ENCODE results near the gene HPX.
A peak's percentile ranks its signal among the peaks of the same experiment; 100 is the strongest.

Gene HPX

GRCh38 chr11:6389905-6390717 lies 50.7 kb downstream of the HPX start, which contains the start of gene SMPD1:
Gene SMPD1, plus strand, starts transcription at chr11:6390474. Its CDS starts 125 bp downstream, at chr11:6390599.
- peak; percentile 49 for DNase-seq (ENCODE audit: low read depth)

GRCh38 chr11:6388748-6389147 lies 52.0 kb downstream of the HPX start:
- no peak for DNase-seq (ENCODE audit: low read depth)

DNA sequence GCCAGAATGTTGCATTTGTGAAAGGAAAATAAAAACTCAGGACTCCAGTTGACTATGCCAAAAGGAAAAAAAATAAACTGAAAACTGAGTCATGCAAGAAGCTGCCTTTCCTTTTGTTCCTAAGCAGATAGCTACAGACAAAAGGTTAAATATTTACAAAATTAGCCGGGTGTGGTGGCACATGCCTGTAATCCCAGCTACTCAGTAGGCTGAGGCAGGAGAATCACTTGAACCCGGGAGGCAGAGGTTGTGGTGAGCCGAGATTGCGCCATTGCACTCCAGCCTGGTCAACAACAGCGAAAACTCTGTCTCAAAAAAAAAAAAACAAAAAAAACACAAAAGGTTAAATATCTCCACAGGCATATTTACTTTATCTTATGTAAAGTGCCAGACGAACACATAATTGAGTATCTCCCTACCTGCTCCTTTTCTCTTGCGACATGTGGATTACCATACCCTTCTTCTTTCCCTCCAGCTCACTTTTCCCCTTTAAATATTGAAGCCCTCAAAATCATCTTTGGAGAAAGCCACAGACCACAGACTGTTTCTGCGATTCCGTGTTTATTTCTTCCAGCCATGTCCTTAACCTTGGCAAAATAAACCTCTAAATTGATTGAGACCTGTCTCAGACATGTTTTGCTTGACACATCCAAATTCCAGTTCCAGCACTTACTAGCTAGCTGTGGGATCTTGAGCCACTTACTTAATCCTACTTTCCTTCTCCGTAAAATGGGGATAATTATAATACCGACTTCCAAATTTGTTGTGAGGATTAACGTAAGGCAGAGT lies 52.8 kb downstream of the HPX start:
- no peak for DNase-seq (ENCODE audit: low read depth)

GRCh38 chr11:6385046-6385777 lies 55.6 kb downstream of the HPX start:
- no peak for DNase-seq (ENCODE audit: low read depth)
